B cell (primary cell): ENCODE data around the gene NINJ2. TPM values are rescaled to one million over a fixed set of nuclear protein-coding genes. Genes with fewer than 3 reads are reported as not detected.

ENCODE experiments used
- ATAC-seq: fragments of 200-7000 bp; cut with Tn5 transposase; one replicate; pipeline ENCODE4 v1.10.0; 2021; ENCODE audit warnings: low read depth, mild to moderate bottlenecking, moderate number of reproducible peaks, moderate library complexity
- CTCF ChIA-PET: fragments of 350-600 bp; sonication (Branson Sonifier 250); formaldehyde crosslinking; loops from one replicate; lab custom pipeline; 2021; ENCODE audit warnings: antibody characterized with exemption, inconsistent platforms; lab: Charles Lee
- POLR2A ChIA-PET: fragments of 350-600 bp; sonication (Branson Sonifier 250); formaldehyde crosslinking; loops from one replicate; lab custom pipeline; 2021; ENCODE audit warnings: antibody characterized with exemption; lab: Charles Lee
- DNase-seq: peaks from one replicate; pipeline ENCODE4 v3.0.0; 2013
- H2AFZ ChIP-seq: 2 replicates; pipeline ENCODE4 v1.6.1; 2012; ENCODE audit warnings: mild to moderate bottlenecking, low read depth, low read length; ENCODE audit not compliant: insufficient read depth, poor library complexity, severe bottlenecking
- H3K27ac ChIP-seq, 2 donors: 1 replicate in 1 of 2; 2 replicates in 1 of 2; pipeline ENCODE4 v1.5.1; 2012 to 2013; ENCODE audit warnings: low read length in 2 of 2, mild to moderate bottlenecking in 2 of 2, moderate library complexity in 1 of 2
- H3K27me3 ChIP-seq, 4 experiments: fragments of 200-600 bp in 1 of 4; sonication (generic) in 1 of 4; replicated peaks in 1 of 4; 1 replicate in 2 of 4; 2 replicates in 2 of 4; pipeline versions ENCODE4 v1.6.1 to v1.7.0; 2013 to 2016; ENCODE audit warnings: low read length in 3 of 4, mild to moderate bottlenecking in 2 of 4, mixed read lengths in 1 of 4, moderate library complexity in 1 of 4; ENCODE audit not compliant: insufficient read depth in 4 of 4, control insufficient read depth in 3 of 4; ENCODE audit errors: control extremely low read depth in 1 of 4
- H3K36me3 ChIP-seq, 2 experiments: replicated peaks in 1 of 2; 1 replicate in 1 of 2; 2 replicates in 1 of 2; pipeline versions ENCODE4 v1.6.1 to v1.7.1; 2013; ENCODE audit warnings: low read length in 1 of 2; ENCODE audit not compliant: insufficient read depth in 2 of 2, control insufficient read depth in 1 of 2; ENCODE audit errors: control extremely low read depth in 1 of 2, extremely low read depth in 1 of 2
- H3K4me1 ChIP-seq, 2 donors: fragments of 200-600 bp in 1 of 2; sonication (generic) in 1 of 2; 1 replicate in 1 of 2; 2 replicates in 1 of 2; pipeline versions ENCODE4 v1.5.1 to v1.6.1; 2013 to 2017; ENCODE audit warnings: low read length in 2 of 2; ENCODE audit not compliant: control insufficient read depth in 2 of 2, insufficient read depth in 2 of 2
- H3K4me2 ChIP-seq: replicated peaks from 2 replicates; pipeline ENCODE3; 2012; ENCODE audit warnings: mild to moderate bottlenecking, low read depth, low read length; ENCODE audit not compliant: poor library complexity, severe bottlenecking
- H3K4me3 ChIP-seq, 5 experiments: fragments of 200-600 bp in 1 of 5; sonication (generic) in 1 of 5; 1 replicate in 3 of 5; 2 replicates in 2 of 5; pipeline versions ENCODE4 v1.5.1 to v1.7.0; 2011 to 2016; ENCODE audit warnings: low read length in 4 of 5, mild to moderate bottlenecking in 4 of 5, low read depth in 2 of 5, control low read depth in 1 of 5, moderate library complexity in 1 of 5; ENCODE audit not compliant: insufficient read depth in 1 of 5; ENCODE audit errors: control extremely low read depth in 1 of 5, extremely low read depth in 1 of 5
- H3K79me2 ChIP-seq: fragments of 200-600 bp; sonication (generic); one replicate; pipeline ENCODE4 v1.6.0; 2016; ENCODE audit warnings: low read length; ENCODE audit not compliant: control insufficient read depth, insufficient read depth
- H3K9ac ChIP-seq: fragments of 200-600 bp; sonication (generic); 2 replicates; pipeline ENCODE4 v1.6.1; 2017; ENCODE audit warnings: mild to moderate bottlenecking, low read length, moderate library complexity
- H3K9me3 ChIP-seq, 3 donors: one replicate each; pipeline versions ENCODE4 v1.6.1 to v1.7.1; 2013; ENCODE audit warnings: low read length in 2 of 3; ENCODE audit not compliant: control insufficient read depth in 2 of 3, insufficient read depth in 1 of 3; ENCODE audit errors: control extremely low read depth in 1 of 3
- H4K20me1 ChIP-seq: 2 replicates; pipeline ENCODE4 v1.6.0; 2012; ENCODE audit warnings: mild to moderate bottlenecking, low read length; ENCODE audit not compliant: insufficient read depth, control insufficient read depth, poor library complexity, severe bottlenecking
- H3K27ac Mint-ChIP-seq: one replicate; pipeline ENCODE4 v1.8.0; 2021; ENCODE audit warnings: mixed read lengths
- H3K27me3 Mint-ChIP-seq: one replicate; pipeline ENCODE4 v1.8.0; 2021; ENCODE audit warnings: mixed read lengths
- H3K4me1 Mint-ChIP-seq: one replicate; pipeline ENCODE4 v1.8.0; 2021; ENCODE audit warnings: mixed read lengths
- H3K4me3 Mint-ChIP-seq: one replicate; pipeline ENCODE4 v1.8.0; 2021; ENCODE audit warnings: mixed read lengths
- H3K9me3 Mint-ChIP-seq: one replicate; pipeline ENCODE4 v1.8.0; 2022; ENCODE audit warnings: mixed read lengths; ENCODE audit not compliant: insufficient read depth
- CTCF ChIP-seq: fragments of 200-600 bp; IDR thresholded peaks from one replicate; pipeline ENCODE4 v1.8.0; 2022; ENCODE audit warnings: antibody characterized with exemption, mild to moderate bottlenecking
- EZH2 ChIP-seq: IDR thresholded peaks from 2 replicates; pipeline ENCODE4 v1.6.1; 2012; ENCODE audit warnings: borderline replicate concordance, low read depth, mild to moderate bottlenecking, moderate library complexity, low read length; ENCODE audit not compliant: insufficient read depth, poor library complexity, severe bottlenecking
- WGBS: methylation state at CpG from one replicate; pipeline ENCODE4 v1.1.5; 2013; ENCODE audit warnings: missing lambda C conversion rate; ENCODE audit not compliant: insufficient coverage; 5-methylcytosine and 5-hydroxymethylcytosine counted together
- intact Hi-C: fragments of 100-400 bp; cut with micrococcal nuclease; formaldehyde crosslinking; loops from one replicate; pipeline ENCODE4 v1.10.0; 2022
- polyA plus RNA-seq: library from polyadenylated mRNA; depleted of rRNA; stranded (reverse); fragments of >200 nt; gene quantifications from 2 replicates; pipeline ENCODE4 v1.2.3, GENCODE V29; 2012
- total RNA-seq, 2 donors: library from RNA; stranded (reverse); fragments of 120-200 nt in 1 of 2; gene quantifications; 1 replicate in 1 of 2; 2 replicates in 1 of 2; pipeline versions ENCODE4 v1.2.3 to v1.2.4, GENCODE V29; 2013 to 2022

Gene NINJ2
- total and polyA plus RNA-seq, 2 donors (not counting 1 experiment from before 2014, with no cell fraction given) = 2.9 to 10.2 TPM

GRCh38 chr12:532908-533565, 130.2 kb downstream of the NINJ2 start:
- no peak overlapping the region for H3K4me3 ChIP-seq
- ChIA-PET POLR2A (no interaction called here), CTCF (interaction anchor here (1.5 kb wide), 1 partner anchor 18 kb away, joined by 4 read pairs; no protein-coding TSS in a partner anchor)
- Mint-ChIP-seq H3K4me3 (no peak overlapping the region), H3K27me3 (peaks cover 10% of the 10 kb centered on the region), H3K27ac (no peak overlapping the region), H3K4me1 (no peaks in the 10 kb centered on the region), H3K9me3 (peaks cover 7% of the 10 kb centered on the region)
- no peak overlapping the region for H2AFZ ChIP-seq
- H3K4me2 ChIP-seq = no peak overlapping the region
- H3K9ac ChIP-seq = no peak overlapping the region
- H3K79me2 ChIP-seq = no peaks in the 10 kb centered on the region
- no peaks in the 10 kb centered on the region for H3K36me3 ChIP-seq
- no peaks in the 10 kb centered on the region for H3K4me1 ChIP-seq
- peaks cover 0 to 3% (median 0%) of the 10 kb centered on the region in 4 experiments for H3K27me3 ChIP-seq
- ATAC-seq = no peak
- H4K20me1 ChIP-seq = no peaks in the 10 kb centered on the region
- peaks cover 0 to 29% (median 9%) of the 10 kb centered on the region in 3 donors for H3K9me3 ChIP-seq
- TF ChIP-seq EZH2 (no peak), CTCF (no peak)
- H3K27ac ChIP-seq = no peak overlapping the region
- intact Hi-C loops = no loop called here
- no peak for DNase-seq
- WGBS = 94% methylated on average over 4 of the region's 9 CpGs

GRCh38 chr12:531951-532585, 131.2 kb downstream of the NINJ2 start:
- Mint-ChIP-seq H3K4me1 (no peaks in the 10 kb centered on the region), H3K4me3 (no peak overlapping the region), H3K9me3 (peaks cover 7% of the 10 kb centered on the region), H3K27ac (no peak overlapping the region), H3K27me3 (peaks cover 12% of the 10 kb centered on the region)
- Histone ChIP-seq H2AFZ (no peak overlapping the region), H3K4me3 (no peak overlapping the region), H3K36me3 (no peaks in the 10 kb centered on the region), H4K20me1 (no peaks in the 10 kb centered on the region), H3K27me3 (peaks cover 0 to 6% (median 0%) of the 10 kb centered on the region in 4 experiments), H3K4me1 (no peaks in the 10 kb centered on the region), H3K9ac (no peak overlapping the region), H3K27ac (no peak overlapping the region), H3K79me2 (no peaks in the 10 kb centered on the region), H3K9me3 (peaks cover 0 to 29% (median 9%) of the 10 kb centered on the region in 3 donors), H3K4me2 (no peak overlapping the region)
- intact Hi-C loops = no loop called here
- TF ChIP-seq EZH2 (no peak), CTCF (no peak)
- no peak for ATAC-seq
- DNase-seq = no peak
- POLR2A ChIA-PET = no interaction called here
- 86% methylated on average over 3 of the region's 3 CpGs for WGBS
- CTCF ChIA-PET = interaction anchor here (1.5 kb wide), 1 partner anchor 19 kb away, joined by 4 read pairs; no protein-coding TSS in a partner anchor
